Measurements from ENCODE around the gene HDAC4. TPM values are rescaled to one million over a fixed set of nuclear protein-coding genes. Genes with fewer than 3 reads are reported as not detected.

Gene HDAC4
- polyA plus RNA-seq, 1 experiment: 8.9 TPM

GRCh38 chr2:239230318-239231052, 170.3 kb downstream of the HDAC4 start:
- ChIA-PET CTCF (no interaction called here), POLR2A (no interaction called here)
- H3K9me3 ChIP-seq (ENCODE audit: control insufficient read depth, insufficient read depth, low read length): peaks cover 6% of the 10 kb centered on the region; the same call in 1 of the 2 replicates
- no peak overlapping the region for H3K27ac ChIP-seq (ENCODE audit: low read depth, low read length)
- no peak for DNase-seq (ENCODE audit: low read depth, low spot score)
- H3K27me3 ChIP-seq (ENCODE audit: control insufficient read depth, insufficient read depth, low read length): no peaks in the 10 kb centered on the region
- H3K4me3 ChIP-seq (ENCODE audit: low read depth, low read length): no peak overlapping the region
- TF ChIP-seq CTCF (IDR thresholded peaks at IDR 0.05; ENCODE audit: low read depth, low read length): no peak

- H3K4me3 ChIP-seq (ENCODE audit: low read depth, low read length): no peak overlapping the region
- POLR2A ChIA-PET: no interaction called here
- no peak for TF ChIP-seq CTCF (IDR thresholded peaks at IDR 0.05; ENCODE audit: low read depth, low read length)
- no peaks in the 10 kb centered on the region for H3K27me3 ChIP-seq (ENCODE audit: control insufficient read depth, insufficient read depth, low read length)
- CTCF ChIA-PET: no interaction called here
- no peak overlapping the region for H3K27ac ChIP-seq (ENCODE audit: low read depth, low read length)
- peaks cover 3% of the 10 kb centered on the region; the same call in 1 of the 2 replicates for H3K9me3 ChIP-seq (ENCODE audit: control insufficient read depth, insufficient read depth, low read length)
- no peak for DNase-seq (ENCODE audit: low read depth, low spot score)
These were observed 171.1 kb downstream of the HDAC4 start for GRCh38 chr2:239229545-239230279.

GRCh38 chr2:239227661-239228371, 173.0 kb downstream of the HDAC4 start:
- DNase-seq (ENCODE audit: low read depth, low spot score): no peak

GRCh38 chr2:239226677-239227581, 173.9 kb downstream of the HDAC4 start:
- TF ChIP-seq CTCF (IDR thresholded peaks at IDR 0.05; ENCODE audit: low read depth, low read length): no peak
- POLR2A ChIA-PET: interaction anchor here (0.6 to 0.9 kb wide), 2 partner anchors 171 to 174 kb away, joined by 4 to 6 read pairs; partner anchors contain the start of gene HDAC4
- peaks cover 3% of the 10 kb centered on the region; the same call in 1 of the 2 replicates for H3K9me3 ChIP-seq (ENCODE audit: control insufficient read depth, insufficient read depth, low read length)
- H3K27ac ChIP-seq (ENCODE audit: low read depth, low read length): peak overlapping the region; percentile 74
- CTCF ChIA-PET: interaction anchor here (1.3 kb wide), 1 partner anchor 765 kb away, joined by 4 read pairs; no protein-coding TSS in a partner anchor
- H3K27me3 ChIP-seq (ENCODE audit: control insufficient read depth, insufficient read depth, low read length): no peaks in the 10 kb centered on the region
- DNase-seq (ENCODE audit: low read depth, low spot score): no peak
- no peak overlapping the region for H3K4me3 ChIP-seq (ENCODE audit: low read depth, low read length)

More at GRCh38 chr2:239227661-239228371, 173.0 kb downstream of the HDAC4 start:
- peak overlapping the region; percentile 11 for H3K27ac ChIP-seq (ENCODE audit: low read depth, low read length)
- CTCF ChIA-PET: no interaction called here
- H3K9me3 ChIP-seq (ENCODE audit: control insufficient read depth, insufficient read depth, low read length): peaks cover 3% of the 10 kb centered on the region; the same call in 1 of the 2 replicates
- H3K4me3 ChIP-seq (ENCODE audit: low read depth, low read length): no peak overlapping the region
- H3K27me3 ChIP-seq (ENCODE audit: control insufficient read depth, insufficient read depth, low read length): no peaks in the 10 kb centered on the region
- no peak for TF ChIP-seq CTCF (IDR thresholded peaks at IDR 0.05; ENCODE audit: low read depth, low read length)
- POLR2A ChIA-PET: no interaction called here

All from AG04450 (cell line).